NAMALWA (cell line): ENCODE results near the gene KIR3DL3.
"Not testable (repeated sequence)": the region's sequence is repeated elsewhere in the genome, so short reads cannot be mapped to it uniquely, and the experiment has no call there.

ENCODE experiments used
- DNase-seq: peaks from one replicate; pipeline ENCODE4 v3.0.0-alpha.2; 2015; ENCODE audit warnings: low spot score

Gene KIR3DL3

DNA sequence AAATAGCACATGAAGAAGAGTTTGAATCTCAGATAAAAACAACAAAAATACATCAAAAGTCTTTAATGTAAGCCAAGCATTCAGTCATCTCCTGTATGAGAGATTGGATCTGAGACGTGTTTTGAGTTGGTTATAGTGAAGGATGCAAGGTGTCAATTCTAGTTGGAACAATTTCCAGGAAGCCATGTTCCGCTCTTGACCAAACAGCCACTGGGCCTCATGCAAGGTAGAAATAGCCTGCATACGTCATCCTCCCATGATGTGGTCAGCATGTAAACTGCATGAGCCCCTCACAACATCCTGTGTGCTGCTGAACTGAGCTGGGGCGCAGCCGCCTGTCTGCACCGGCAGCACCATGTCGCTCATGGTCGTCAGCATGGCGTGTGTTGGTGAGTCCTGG, at the start of gene KIR3DL3:
Gene KIR3DL3 (plus strand): TSS at position 301 of the 400 bp plus-strand sequence. CDS start 55 bp downstream, at position 356.
- DNase-seq, result no peak

GRCh38 chr19:54676210-54676834, 47.9 kb upstream of the KIR3DL3 start:
- peak; percentile 73 for DNase-seq

- peak; percentile 16 for DNase-seq
Measured at GRCh38 chr19:54677217-54677616, 47.0 kb upstream of the KIR3DL3 start.

- not testable (repeated sequence) for DNase-seq
Measured at GRCh38 chr19:54681596-54681995, 42.6 kb upstream of the KIR3DL3 start.

DNA sequence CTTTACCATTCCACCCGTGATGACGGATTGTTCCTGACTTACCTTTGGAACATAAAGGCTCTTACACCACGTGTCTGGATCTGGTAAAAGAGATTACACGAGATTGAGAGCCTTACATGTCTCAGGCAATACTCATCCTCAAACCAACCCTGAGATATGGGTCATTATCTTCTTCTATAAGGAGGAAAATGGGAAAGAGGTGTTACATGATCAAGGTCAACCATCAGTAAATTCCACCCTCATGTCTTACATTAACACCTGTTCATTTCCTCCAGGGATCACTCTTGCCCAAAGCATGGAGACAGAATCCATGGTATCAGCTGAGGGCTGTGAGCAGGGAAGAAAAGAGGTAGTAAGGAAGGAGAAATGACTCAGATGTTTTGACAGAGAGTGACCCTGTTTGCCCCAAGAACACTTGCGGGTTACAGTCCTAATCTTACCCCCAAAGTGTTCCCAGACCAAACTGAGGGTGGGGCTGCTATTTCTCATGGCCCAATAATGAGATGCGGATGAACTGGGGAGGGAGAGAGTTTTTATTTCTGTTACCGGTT, 41.9 kb upstream of the KIR3DL3 start:
- DNase-seq, result no peak

GRCh38 chr19:54684527-54684926, 39.7 kb upstream of the KIR3DL3 start:
- DNase-seq, result peak; percentile 35

GRCh38 chr19:54691582-54692297, 32.5 kb upstream of the KIR3DL3 start:
- DNase-seq, result no peak

- DNase-seq, result no peak
Measured at GRCh38 chr19:54692298-54692615, 32.0 kb upstream of the KIR3DL3 start.

DNA sequence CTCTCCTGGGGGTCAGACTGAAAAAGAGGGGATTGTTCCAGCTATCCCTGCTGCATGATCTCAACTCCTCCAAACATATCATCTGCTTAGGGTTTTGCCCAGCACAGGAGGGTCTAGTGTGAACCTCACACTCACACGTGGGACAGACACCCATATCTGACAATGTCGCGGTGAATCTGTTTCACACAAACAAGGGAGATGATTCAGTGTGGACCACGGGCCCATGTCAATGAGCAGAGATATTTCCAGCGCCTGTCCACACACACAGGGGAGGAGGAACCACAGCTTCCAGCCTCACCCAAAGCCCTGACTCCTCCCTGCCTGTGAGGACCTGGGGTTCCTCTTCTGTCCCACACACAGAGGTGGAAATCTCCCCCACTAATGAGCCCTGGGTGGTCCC, 29.6 kb upstream of the KIR3DL3 start:
- no peak for DNase-seq

DNA sequence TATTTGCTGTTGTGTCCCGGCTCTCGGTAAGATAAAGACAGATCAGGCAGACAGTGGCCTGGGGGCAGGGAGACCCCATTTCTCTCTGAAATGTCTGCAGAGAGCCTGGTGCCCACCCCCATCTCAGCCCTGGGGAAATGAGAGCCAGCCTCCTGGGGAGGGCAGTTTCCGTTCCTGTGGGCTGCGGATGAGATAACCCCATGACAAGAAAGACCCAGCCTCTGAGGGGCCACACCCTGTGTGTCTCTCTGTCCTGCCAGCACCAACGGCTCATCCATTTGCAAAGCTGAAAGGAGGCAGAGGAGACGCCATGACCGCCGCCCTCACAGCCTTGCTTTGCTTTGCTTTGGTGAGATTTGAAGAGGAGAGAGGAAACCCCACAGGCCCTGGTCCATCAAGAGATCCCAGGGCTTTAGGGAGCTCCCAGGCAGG, 28.1 kb upstream of the KIR3DL3 start:
- DNase-seq, result no peak

GRCh38 chr19:54696766-54697165, 27.5 kb upstream of the KIR3DL3 start:
- no peak for DNase-seq

DNA sequence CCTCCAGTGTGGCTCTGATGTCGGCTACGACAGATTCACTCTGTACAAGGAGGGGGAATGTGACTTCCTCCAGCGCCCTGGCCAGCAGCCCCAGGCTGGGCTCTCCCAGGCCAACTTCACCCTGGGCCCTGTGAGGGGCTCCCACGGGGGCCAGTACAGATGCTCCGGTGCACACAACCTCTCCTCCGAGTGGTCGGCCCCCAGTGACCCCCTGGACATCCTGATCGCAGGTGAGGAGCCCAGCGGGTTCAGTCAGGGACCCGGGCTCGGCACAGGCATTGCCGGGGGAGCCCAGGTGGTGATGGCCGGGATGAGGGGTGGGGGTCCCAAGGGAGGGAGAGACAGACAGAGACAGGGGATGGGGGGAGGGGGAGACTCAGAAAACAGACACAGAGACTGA, 26.5 kb upstream of the KIR3DL3 start:
- not testable (repeated sequence) for DNase-seq

DNA sequence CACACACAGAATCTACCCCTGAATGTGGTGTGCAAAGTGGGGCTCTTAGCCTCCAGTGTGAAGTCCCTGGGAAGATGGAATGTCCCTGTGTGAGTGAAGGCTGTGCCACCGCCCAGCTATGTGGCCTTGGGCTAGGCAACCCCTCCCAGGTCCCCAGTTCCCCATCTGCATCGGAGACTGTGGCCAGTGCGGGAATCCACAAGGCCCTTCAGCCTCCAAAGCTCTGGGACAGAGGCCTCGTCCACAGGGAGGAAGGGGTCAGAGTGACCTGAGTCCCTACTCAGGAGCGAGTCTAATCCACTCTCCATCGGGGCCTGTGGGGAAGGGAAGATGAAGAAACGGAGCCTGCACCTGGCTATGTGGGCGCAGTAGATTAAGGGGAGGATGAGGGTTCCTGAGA, 19.3 kb upstream of the KIR3DL3 start:
- DNase-seq, result no peak

GRCh38 chr19:54707962-54708361, 16.3 kb upstream of the KIR3DL3 start:
- no peak for DNase-seq

DNA sequence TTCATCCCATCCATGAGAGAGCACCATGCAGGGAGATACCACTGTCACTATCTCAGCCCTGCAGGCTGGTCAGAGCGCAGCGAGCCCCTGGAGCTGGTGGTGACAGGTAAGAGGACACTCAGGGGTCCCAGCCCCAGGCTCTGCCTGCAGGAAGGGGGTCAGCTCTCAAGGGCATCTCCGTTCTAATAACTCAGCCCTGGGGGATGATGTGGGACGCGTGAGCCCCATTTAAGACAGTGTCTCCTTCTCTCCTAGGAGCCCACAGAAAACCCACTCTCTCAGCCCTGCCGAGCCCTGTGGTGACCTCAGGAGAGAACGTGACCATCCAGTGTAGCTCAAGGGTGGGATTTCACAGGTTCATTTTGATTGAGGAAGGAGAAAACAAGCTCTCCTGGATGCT, 15.5 kb upstream of the KIR3DL3 start:
- DNase-seq, result no peak

- DNase-seq, result no peak
Measured at GRCh38 chr19:54709212-54709948, 14.9 kb upstream of the KIR3DL3 start.

DNA sequence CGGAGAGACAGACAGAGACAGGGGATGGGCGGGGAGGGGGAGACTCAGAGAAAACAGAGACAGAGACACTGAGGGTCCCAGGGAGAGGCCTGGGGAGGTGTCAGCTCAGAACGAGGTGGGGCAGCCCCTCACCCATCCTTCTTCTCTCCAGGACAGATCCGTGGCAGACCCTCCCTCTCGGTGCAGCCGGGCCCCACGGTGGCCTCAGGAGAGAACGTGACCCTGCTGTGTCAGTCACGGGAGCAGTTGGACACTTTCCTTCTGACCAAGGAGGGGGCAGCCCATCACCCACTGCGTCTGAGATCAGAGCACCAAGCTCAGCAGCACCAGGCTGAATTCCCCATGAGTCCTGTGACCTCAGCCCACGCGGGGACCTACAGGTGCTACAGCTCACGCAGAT, 14.3 kb upstream of the KIR3DL3 start:
- DNase-seq, result not testable (repeated sequence)

- no peak for DNase-seq
Measured at GRCh38 chr19:54724644-54725043, 402 bp downstream of the KIR3DL3 start.

DNA sequence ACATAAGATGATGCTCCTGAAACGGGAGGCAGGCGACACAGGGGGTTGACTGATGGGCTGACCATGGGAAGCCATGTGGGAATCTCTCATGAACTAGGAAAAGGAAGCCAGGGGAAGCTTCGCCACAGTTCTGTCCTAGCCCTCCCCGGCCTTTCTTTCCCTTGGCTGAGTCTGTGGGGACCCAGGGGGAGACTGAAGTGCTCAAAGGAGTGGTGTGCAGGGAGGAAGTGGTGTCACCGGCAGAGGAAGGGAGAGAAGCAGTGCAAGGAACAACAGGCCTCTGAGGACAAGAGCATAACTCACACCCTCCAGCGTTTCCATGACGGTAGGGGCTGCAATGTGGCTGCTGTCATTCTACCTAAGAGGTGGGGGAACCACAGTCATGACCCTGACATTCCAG, 1.1 kb downstream of the KIR3DL3 start:
- no peak for DNase-seq

GRCh38 chr19:54727562-54727961, 3.3 kb downstream of the KIR3DL3 start:
- DNase-seq, result no peak

GRCh38 chr19:54728167-54728566, 3.9 kb downstream of the KIR3DL3 start:
- DNase-seq, result no peak

DNA sequence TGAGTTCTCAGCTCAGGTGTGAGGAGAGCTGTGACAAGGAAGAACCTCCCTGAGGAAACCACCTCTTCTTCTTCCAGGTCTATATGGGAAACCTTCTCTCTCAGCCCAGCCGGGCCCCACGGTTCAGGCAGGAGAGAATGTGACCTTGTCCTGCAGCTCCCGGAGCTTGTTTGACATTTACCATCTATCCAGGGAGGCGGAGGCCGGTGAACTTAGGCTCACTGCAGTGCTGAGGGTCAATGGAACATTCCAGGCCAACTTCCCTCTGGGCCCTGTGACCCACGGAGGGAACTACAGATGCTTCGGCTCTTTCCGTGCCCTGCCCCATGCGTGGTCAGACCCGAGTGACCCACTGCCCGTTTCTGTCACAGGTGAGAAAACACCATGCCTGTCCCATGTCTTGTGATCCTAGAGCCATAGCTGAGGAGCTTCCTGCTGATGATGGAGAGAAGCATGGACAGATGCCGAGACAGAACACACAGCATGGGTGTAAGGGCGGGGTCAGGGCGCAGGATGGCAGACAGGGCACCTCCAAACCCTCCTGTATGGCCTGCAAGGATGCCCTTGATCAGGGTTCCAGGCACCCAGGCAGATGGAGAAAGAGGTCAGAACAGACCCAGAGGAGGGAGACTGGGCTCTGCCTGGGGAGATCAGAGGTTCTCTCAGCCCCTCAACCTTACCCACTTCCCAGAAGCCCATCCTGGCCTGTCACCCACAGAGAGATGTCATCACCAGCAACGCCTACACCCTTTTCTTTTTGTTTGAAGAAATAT, 5.4 kb downstream of the KIR3DL3 start:
- DNase-seq, result no peak
